Measurements from ENCODE around the gene DPYSL4. TPM values are rescaled to one million over a fixed set of nuclear protein-coding genes. Genes with fewer than 3 reads are reported as not detected.
A peak's percentile ranks its signal among the peaks of the same experiment; 100 is the strongest.

The DPYSL4 gene
- total RNA-seq, 1 experiment from 2014 or later: 9.9 TPM

GRCh38 chr10:132169766-132170560, 16.8 kb upstream of the DPYSL4 start:
- intact Hi-C loops (cut with micrococcal nuclease; ENCODE audit: unreplicated experiment): no loop called here
- TF ChIP-seq CTCF (IDR thresholded peaks at IDR 0.05) (no peak; the same call in 1 of the 2 replicates), TCF7L2 (IDR thresholded peaks at IDR 0.05; ENCODE audit: low read depth, low read length) (no peak), REST (IDR thresholded peaks at IDR 0.05; ENCODE audit: insufficient read depth in 1 of 2, low read depth in 2 of 2, low read length in 1 of 2) (no peak), POLR2AphosphoS5 (IDR thresholded peaks at IDR 0.05; ENCODE audit: low read depth, low read length) (no peak), SIN3A (IDR thresholded peaks at IDR 0.05; ENCODE audit: borderline replicate concordance, insufficient read depth, low read depth, low read length) (no peak)
- H3K4me3 ChIP-seq (ENCODE audit: low read depth in 2 of 2, low read length in 2 of 2): no peak overlapping the region
- no peaks in the 10 kb centered on the region for H3K27me3 ChIP-seq (ENCODE audit: control insufficient read depth, insufficient read depth, low read length)
- in situ Hi-C loops (cut with HindIII; ENCODE audit: low pct_unique_long_range_greater_than_20kb, low sequenced_read_pairs): no loop called here
- ChIA-PET POLR2A (no interaction called here), CTCF (interaction anchor here (0.6 kb wide), 1 partner anchor 178 kb away, joined by 11 read pairs; no protein-coding TSS in a partner anchor)
- ATAC-seq: peak; percentile 74
- BruUV-seq (replicated peaks): no TSS peak
- no peak for DNase-seq (ENCODE audit: low read depth, low spot score)
- no peaks in the 10 kb centered on the region for H3K4me1 ChIP-seq (ENCODE audit: control insufficient read depth, insufficient read depth, low read length)
- no peaks in the 10 kb centered on the region for H3K9me3 ChIP-seq (ENCODE audit: control insufficient read depth, insufficient read depth, low read depth, low read length)
- no peak overlapping the region for H3K27ac ChIP-seq (ENCODE audit: low read length)
- H3K36me3 ChIP-seq (ENCODE audit: control insufficient read depth, insufficient read depth, low read length): no peaks in the 10 kb centered on the region

- peaks cover 2% of the 10 kb centered on the region; the same call in 1 of the 2 replicates for H3K27me3 ChIP-seq (ENCODE audit: control insufficient read depth, insufficient read depth, low read length)
- no peak for DNase-seq (ENCODE audit: low read depth, low spot score)
- no peaks in the 10 kb centered on the region; the same call in 1 of the 2 replicates for H3K4me1 ChIP-seq (ENCODE audit: control insufficient read depth, insufficient read depth, low read length)
- no peak overlapping the region for H3K27ac ChIP-seq (ENCODE audit: low read length)
- POLR2A ChIA-PET: no interaction called here
- no peaks in the 10 kb centered on the region for H3K9me3 ChIP-seq (ENCODE audit: control insufficient read depth, insufficient read depth, low read depth, low read length)
- peak; percentile 8; the same call in 1 of the 2 replicates for ATAC-seq
- no TSS peak for BruUV-seq (replicated peaks)
- CTCF ChIA-PET: interaction anchor here (0.6 kb wide), 1 partner anchor 177 kb away, joined by 11 read pairs; no protein-coding TSS in a partner anchor
- in situ Hi-C loops (cut with HindIII; ENCODE audit: low pct_unique_long_range_greater_than_20kb, low sequenced_read_pairs): no loop called here
- TF ChIP-seq POLR2AphosphoS5 (IDR thresholded peaks at IDR 0.05; ENCODE audit: low read depth, low read length): no peak
- TF ChIP-seq CTCF (IDR thresholded peaks at IDR 0.05): no peak
- no peak for TF ChIP-seq REST (IDR thresholded peaks at IDR 0.05; ENCODE audit: insufficient read depth in 1 of 2, low read depth in 2 of 2, low read length in 1 of 2)
- TF ChIP-seq TCF7L2 (IDR thresholded peaks at IDR 0.05; ENCODE audit: low read depth, low read length): no peak
- TF ChIP-seq SIN3A (IDR thresholded peaks at IDR 0.05; ENCODE audit: borderline replicate concordance, insufficient read depth, low read depth, low read length): no peak
- intact Hi-C loops (cut with micrococcal nuclease; ENCODE audit: unreplicated experiment): no loop called here
- H3K36me3 ChIP-seq (ENCODE audit: control insufficient read depth, insufficient read depth, low read length): no peaks in the 10 kb centered on the region
- H3K4me3 ChIP-seq (ENCODE audit: low read depth in 2 of 2, low read length in 2 of 2): no peak overlapping the region
These were observed 16.0 kb upstream of the DPYSL4 start for GRCh38 chr10:132170561-132171361.

Data from Panc1 (cell line).